Measurements from ENCODE around the gene IRF8. TPM values are rescaled to one million over a fixed set of nuclear protein-coding genes. Genes with fewer than 3 reads are reported as not detected.

IRF8 gene
- total RNA-seq, 1 experiment from 2014 or later, result 0.28 TPM

GRCh38 chr16:85940214-85940613, 41.3 kb downstream of the IRF8 start:
- Histone ChIP-seq H2BK15ac (ENCODE audit: low read depth, low read length) (no peak overlapping the region), H3K9me3 (ENCODE audit: control insufficient read depth, low read depth, low read length) (no peaks in the 10 kb centered on the region), H3T11ph (ENCODE audit: low read length) (no peak overlapping the region), H2AFZ (ENCODE audit: low read length) (no peak overlapping the region), H3K79me1 (ENCODE audit: insufficient read depth, low read depth, low read length, poor library complexity, severe bottlenecking) (no peaks in the 10 kb centered on the region), H3K23ac (ENCODE audit: insufficient read length, low read depth, low read length) (no peak overlapping the region), H4K8ac (replicated peaks; ENCODE audit: insufficient read length, low read depth, low read length) (no peak overlapping the region), H3K56ac (ENCODE audit: insufficient read length, low read depth, low read length) (no peak overlapping the region), H3K27me3 (ENCODE audit: insufficient read depth, low read length) (no peaks in the 10 kb centered on the region; the same call in 1 of the 2 replicates), H4K20me1 (ENCODE audit: control insufficient read depth, insufficient read depth, insufficient read length) (no peaks in the 10 kb centered on the region), H3K4ac (ENCODE audit: low read depth, low read length) (no peak overlapping the region), H2AK5ac (ENCODE audit: insufficient read length, low read length) (no peak overlapping the region), H4K5ac (ENCODE audit: insufficient read length, low read depth, low read length) (no peak overlapping the region), H2BK12ac (ENCODE audit: insufficient read length, low read depth, low read length) (no peak overlapping the region), H3K14ac (ENCODE audit: insufficient read depth, low read length) (no peak overlapping the region), H3K27ac (ENCODE audit: insufficient read length, low read depth, low read length) (no peak overlapping the region), H4K91ac (ENCODE audit: insufficient read length, low read depth, low read length) (no peak overlapping the region), H2BK120ac (ENCODE audit: low read depth, low read length, poor library complexity, severe bottlenecking) (no peak overlapping the region), H3K4me2 (ENCODE audit: insufficient read depth, insufficient read length, low read length) (no peak overlapping the region), H2BK20ac (ENCODE audit: low read depth, low read length, poor library complexity, severe bottlenecking) (no peak overlapping the region), H3K9ac (ENCODE audit: extremely low read depth, insufficient read length, low read length) (no peak overlapping the region), H3K23me2 (ENCODE audit: insufficient read length, low read depth, low read length, poor library complexity, severe bottlenecking) (no peaks in the 10 kb centered on the region), H2BK5ac (ENCODE audit: insufficient read length, low read length) (no peak overlapping the region), H3K79me2 (ENCODE audit: insufficient read depth, low read length) (no peaks in the 10 kb centered on the region), H3K18ac (ENCODE audit: insufficient read length, low read depth, low read length) (no peak overlapping the region), H3K4me1 (ENCODE audit: insufficient read depth, low read length) (no peaks in the 10 kb centered on the region)
- peaks cover 67% of the 10 kb centered on the region for H3K27me3 Mint-ChIP-seq (ENCODE audit: low read depth)
- H3K36me3 Mint-ChIP-seq (ENCODE audit: insufficient read depth in 1 of 3, low read depth in 3 of 3), result no peaks in the 10 kb centered on the region
- peaks cover 4 to 5% of the 10 kb centered on the region in 2 experiments; a peak in 2 of 5 replicates for H3K9me3 Mint-ChIP-seq
- TF ChIP-seq CTCF (conservative IDR thresholded peaks at IDR 0.05), result no peak
- no peak for DNase-seq
- H3K4me1 Mint-ChIP-seq, result peaks cover 4% of the 10 kb centered on the region in 2 experiments; a peak in 3 of 4 replicates
- no CpG with 5 or more reads among the region's 5 CpGs for WGBS (ENCODE audit: extremely low coverage, insufficient read length, low lambda C conversion rate)
- H3K4me3 Mint-ChIP-seq, result no peak overlapping the region
- no peak overlapping the region for H3K27ac Mint-ChIP-seq

Measured in H9 (cell line).